HPDE6-E6E7 (cell line): ENCODE data around the gene ZMIZ1.
A peak's percentile ranks its signal among the peaks of the same experiment; 100 is the strongest.

ENCODE experiments used
- DNase-seq: peaks from one replicate; pipeline ENCODE4 v3.0.0; 2011; ENCODE audit warnings: missing footprints; ENCODE audit errors: extremely low spot score

Gene ZMIZ1

GRCh38 chr10:79186486-79187120, 117.8 kb downstream of the ZMIZ1 start:
- no peak for DNase-seq

DNA sequence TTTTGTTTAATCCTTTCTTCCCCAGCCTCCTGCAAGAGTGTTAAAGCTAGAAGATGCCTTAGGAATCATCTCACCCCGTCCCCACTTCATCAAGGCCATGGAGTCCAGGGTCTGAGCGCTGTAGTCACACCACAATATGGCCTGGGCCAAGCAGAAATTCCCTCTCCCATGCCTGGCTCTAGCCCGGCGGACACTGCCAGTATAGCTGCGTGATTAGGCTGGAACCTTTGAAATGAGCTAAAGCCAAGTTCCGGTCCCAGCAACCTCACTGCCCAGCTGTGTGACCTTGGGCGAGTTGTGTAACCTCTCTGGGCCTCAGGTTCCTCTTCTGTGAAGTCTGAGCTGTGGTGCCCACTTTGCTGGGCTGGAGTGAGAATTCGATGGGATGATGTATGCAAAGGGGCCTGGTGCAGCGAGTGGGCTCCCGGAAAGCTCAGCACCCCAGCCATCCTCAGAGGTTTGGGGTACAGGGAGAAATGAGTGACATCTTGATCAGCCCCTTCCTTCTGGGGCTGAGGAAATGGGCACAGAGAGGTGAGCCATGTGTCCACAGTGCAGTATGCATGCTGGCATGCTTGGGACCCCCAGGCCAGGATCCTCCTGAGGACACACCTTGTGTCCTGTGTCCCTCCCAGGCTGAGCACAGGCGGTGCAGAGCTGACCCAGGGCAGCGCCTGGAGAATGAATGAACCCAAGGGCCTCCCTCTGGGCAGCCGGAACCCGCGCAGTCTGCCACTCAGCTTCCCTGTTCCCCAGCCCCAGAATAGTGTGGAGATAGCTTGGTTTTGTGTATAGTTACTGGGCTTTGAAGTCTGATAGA, 118.6 kb downstream of the ZMIZ1 start:
- no peak for DNase-seq

DNA sequence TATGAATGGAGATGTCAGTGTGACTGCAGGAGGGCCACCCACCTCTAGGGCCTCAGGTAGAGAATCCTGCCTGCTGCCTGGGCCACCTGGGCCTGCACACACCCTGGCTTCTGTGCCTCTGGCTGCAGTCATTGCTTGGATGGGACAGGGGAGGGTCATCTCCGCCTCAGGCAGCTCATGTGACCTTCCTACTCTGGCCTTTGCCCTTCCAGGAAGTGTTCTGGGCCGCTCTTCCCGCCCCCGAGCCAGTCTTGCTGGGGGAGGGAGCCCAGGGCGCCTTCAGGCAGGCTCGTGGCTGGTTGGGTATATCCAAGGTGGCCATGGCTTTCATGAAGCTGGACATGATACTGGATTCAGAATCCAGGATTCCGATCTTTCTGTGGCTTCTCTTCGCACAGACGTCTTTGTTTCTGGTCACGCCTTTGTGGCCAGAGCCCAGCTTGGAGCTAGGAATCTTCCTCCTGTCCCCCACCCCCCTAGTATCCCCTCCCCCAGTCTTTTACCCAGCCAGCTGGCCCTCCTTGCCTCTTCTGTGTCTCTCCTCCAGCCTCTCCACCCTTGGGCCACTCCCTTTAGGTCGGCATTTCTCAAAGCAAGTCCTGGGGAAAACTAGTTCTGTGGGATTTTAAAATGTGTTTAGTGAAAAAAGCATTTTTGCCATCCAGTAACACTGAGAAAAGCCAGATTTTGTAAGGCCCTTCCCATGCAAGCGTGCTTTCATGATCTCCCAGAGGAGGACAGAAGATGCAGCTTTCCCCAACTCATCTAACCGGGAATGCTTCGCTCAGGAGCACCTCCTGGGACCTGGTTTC, 119.6 kb downstream of the ZMIZ1 start:
- DNase-seq: no peak

GRCh38 chr10:79189181-79189580, 120.4 kb downstream of the ZMIZ1 start:
- no peak for DNase-seq

DNA sequence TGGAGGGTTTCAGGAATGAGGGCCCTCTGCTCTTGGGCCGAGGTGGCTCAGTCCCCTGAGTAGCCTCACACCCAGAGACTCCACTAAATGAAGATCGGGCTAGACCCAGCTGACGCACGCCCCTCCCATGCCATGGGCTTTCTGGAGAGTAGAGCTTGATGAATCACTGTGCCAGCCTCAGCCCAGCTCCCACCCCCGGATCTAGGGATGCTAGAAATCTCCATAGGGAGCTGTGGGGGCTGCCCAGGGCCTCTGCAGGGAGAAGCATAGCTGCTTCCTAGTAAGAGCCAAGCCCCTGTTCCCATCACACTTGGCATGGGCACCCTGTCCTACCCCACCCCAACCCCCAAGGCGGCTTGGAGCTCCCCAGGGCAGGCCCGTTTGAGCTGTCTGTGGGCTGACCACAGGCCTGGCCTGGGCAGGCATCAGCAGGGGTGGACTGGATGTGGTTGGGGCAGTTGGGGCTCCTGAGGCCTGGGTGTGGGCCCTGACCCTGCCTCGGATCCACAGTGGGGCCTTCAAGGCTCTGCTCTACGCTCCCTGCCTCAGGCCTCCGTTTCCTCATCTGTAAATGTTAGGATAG, 121.2 kb downstream of the ZMIZ1 start:
- DNase-seq: peak; percentile 63

DNA sequence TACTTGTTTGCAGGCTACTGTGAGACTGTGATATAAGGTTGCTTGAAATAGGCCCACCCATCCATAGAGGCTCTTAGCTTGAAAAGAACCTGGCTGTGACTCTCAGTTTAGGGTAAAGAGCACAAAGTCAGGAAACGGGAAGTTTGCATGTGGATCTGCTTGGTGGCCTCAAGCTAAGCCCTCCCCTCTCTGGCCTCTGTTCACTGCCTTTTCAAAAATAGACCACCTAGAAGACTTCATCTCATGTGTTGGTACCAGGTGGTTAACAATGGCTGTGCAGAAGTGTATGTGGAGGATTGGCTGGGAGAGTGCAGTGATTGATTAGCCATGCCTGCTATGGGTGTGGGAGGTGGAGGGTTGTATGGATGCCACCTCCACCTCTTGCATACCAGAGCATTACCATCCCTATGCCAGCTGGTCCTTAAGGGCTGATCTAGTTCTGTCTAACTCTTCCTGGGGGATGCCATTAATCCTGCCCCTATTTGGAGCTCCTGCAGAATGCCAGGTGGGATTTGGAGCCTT, 122.0 kb downstream of the ZMIZ1 start:
- no peak for DNase-seq

GRCh38 chr10:79191951-79192676, 123.3 kb downstream of the ZMIZ1 start:
- no peak for DNase-seq

- no peak for DNase-seq
These were observed 123.9 kb downstream of the ZMIZ1 start for GRCh38 chr10:79192677-79193003.

- DNase-seq: no peak
These were observed 125.1 kb downstream of the ZMIZ1 start for GRCh38 chr10:79193694-79194382.

DNA sequence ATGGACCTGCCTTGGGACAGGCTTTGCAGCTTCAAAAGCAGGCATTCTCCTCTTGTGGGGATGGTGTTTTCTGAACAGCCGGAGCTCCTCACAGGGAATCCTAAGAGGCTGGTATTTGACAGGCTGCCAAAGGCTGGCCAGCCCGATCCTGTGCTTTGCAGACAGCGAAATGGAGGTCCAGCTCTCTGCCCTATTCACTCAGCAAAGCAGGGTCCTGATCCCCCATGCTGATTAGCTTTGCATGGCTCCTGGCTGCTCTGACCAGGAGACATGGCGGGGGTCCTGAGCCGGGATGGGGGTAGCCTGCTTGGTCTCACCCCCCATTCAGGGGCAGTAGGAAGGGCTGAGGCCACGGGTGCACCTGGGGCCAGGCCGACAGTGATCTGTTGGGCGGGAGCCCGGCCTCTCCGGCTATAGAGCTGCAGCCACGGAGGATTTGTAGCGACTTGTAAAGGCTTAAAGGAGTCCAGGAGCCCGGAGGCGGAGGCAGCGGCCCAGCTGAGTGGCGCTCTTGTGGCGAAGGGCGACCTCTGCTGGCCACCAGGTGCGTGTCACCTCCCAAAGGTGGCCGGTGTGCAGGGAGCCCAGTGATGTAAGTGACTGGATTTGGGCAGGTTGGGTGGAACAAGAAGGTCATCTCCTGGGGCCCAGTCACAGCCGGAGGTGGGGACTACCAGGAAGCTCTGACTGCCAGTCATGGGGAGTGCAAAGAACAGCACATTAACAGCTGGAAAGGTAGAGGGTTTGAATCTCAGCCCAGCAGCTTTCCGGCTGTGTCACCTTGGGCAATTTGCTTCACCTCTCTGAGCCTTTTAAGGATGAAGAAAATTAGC, 126.5 kb downstream of the ZMIZ1 start:
- DNase-seq: peak; percentile 87

GRCh38 chr10:79196470-79197461, 128.0 kb downstream of the ZMIZ1 start:
- DNase-seq: peak; percentile 66

DNA sequence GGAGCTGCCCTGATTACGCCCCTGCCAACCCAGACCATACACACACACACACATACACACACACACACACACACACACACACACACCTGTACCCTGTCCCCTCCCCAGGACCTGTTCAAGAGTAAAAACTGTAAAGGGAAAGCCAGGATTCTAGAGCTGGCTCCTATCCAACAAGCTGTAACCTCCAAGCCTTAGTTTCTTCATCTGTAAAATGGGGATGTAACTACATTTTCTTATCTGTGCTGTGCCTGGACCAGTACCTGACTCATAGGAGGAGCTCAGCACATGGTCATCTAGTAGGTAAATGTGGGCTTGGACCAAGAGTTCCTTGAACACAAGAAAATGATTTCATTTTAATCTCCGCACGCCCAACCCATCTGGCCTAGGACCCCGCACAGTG, 128.8 kb downstream of the ZMIZ1 start:
- DNase-seq: no peak

DNA sequence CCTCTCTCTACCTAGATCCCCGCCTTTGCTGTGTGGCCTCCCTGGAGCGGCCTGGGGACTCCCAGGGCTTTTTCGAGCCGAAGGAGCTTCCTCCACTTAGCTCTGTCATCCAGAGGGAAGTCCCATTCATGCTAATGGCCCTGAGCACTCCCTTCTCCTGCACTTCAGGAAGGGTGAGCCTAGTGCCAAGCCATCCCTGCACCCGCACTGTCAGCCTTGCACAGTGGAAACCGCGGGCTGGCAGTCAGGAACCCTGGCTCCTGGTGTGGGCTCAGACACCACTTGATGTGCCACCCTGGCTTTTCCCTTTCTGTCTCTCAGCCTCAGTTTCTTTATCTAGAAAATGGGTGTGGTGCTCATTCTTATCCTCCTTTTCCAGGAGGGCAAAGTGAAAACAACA, 131.6 kb downstream of the ZMIZ1 start:
- DNase-seq: no peak

GRCh38 chr10:79201706-79202105, 132.9 kb downstream of the ZMIZ1 start:
- no peak for DNase-seq

DNA sequence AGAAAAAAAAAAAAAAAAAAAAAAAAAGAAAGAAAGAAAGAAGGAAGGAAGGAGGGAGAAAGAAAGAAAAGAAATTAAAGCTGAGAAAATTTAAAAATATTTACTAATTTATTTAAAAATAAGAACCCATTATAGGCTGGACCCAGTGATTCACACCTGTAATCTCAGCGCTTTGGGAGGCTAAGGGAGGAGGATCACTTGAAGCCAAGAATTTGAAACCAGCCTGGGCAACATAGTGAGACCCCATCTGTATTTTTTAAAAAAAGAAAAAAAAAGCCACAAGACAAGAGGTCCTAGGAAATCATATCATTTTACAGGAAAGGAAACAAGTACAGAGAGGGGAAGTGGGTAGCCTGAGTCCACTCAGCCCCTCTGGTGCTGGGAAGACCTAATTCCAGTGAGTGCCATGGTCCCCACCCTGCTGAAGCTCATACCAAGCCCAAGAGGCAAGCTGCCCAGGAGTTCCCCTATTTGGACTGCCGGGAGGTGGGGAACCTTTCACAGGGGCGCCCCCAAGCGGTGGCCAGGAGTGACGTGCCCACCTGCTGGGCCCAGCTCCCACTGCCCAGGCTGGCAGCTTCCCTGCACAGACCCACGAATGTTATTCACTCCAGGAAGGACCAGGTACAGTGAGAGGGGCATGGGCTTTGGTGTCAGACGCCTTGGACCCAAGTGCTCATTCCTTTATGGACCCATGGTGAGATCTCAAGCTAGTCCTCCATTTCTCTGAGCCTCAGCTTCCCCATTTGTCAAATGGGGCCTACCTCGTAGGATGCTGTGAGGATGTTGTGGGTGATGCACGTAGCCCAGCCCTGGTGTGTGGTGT, 133.6 kb downstream of the ZMIZ1 start:
- no peak for DNase-seq

DNA sequence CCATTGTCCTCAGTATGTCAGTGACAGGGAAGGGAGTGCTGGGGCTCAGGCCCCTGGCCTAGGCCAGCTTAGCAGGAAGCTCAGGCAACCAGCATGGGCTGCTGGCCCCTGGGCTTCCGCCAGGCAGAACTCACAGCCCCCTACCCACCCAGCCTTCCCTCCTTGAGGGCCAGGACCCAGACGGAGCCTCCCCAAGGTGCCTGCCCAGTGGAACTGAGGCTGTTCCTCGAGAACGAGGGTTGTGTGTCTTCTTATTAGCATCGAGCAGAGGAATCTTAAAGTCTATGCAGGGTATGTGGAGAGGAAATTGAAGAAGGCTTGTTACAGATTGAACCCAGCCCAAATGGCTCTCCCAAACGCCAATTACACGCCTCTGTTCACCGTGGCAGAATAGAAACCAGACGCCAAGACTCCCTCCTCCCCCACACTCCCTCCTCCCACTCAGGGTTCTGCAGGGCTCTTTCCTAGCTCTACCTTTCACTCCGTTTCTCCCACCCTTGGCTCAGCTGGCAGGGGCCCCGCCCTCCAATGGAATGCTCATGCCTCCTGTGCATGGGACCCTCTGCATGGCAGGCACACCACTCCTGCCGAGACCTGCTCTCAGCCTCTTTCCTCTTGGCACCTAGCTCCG, 134.4 kb downstream of the ZMIZ1 start:
- no peak for DNase-seq

DNA sequence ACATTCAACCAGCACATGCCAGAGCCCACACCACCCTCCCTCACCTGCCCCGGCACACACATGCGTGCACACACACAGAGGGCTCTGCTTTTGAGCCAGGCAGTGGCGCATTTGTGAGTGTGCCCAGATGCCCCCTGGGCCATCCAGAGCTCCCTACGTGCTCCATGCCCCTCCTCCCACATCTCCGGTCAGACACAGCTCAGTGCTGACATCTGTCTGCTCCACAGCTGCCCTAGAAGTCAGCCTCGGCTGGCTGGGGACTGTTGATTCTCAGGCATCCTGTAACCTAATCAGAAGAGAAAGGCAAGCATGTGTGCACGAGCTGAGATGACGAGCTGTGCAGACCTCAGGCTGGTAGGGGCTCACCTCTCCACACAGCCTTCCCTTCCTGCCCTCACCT, 135.1 kb downstream of the ZMIZ1 start:
- no peak for DNase-seq
